ENCODE measurements around the gene ABCC8.

The ABCC8 gene

GRCh38 chr11:17386331-17387084, 90.1 kb downstream of the ABCC8 start:
- DNase-seq: peak in 8 of 14 donors; percentile 1 to 97 (median 16)

- no peak for DNase-seq
Measured at GRCh38 chr11:17385926-17386325, 90.7 kb downstream of the ABCC8 start.

GRCh38 chr11:17385492-17385891, 91.2 kb downstream of the ABCC8 start:
- DNase-seq: no peak

GRCh38 chr11:17384002-17384511, 92.6 kb downstream of the ABCC8 start:
- peak in 12 of 14 donors; percentile 28 to 83 (median 58) for DNase-seq

GRCh38 chr11:17383461-17383860, 93.2 kb downstream of the ABCC8 start:
- DNase-seq: no peak

- DNase-seq: no peak
Measured at GRCh38 chr11:17382046-17382728, 94.5 kb downstream of the ABCC8 start.

- peak in 1 of 14 donors; percentile 66 for DNase-seq
Measured at GRCh38 chr11:17381156-17381555, 95.5 kb downstream of the ABCC8 start.

GRCh38 chr11:17379383-17380180, 97.1 kb downstream of the ABCC8 start:
- DNase-seq: no peak

GRCh38 chr11:17378655-17379054, 98.0 kb downstream of the ABCC8 start:
- no peak for DNase-seq

GRCh38 chr11:17376493-17376892, 100.2 kb downstream of the ABCC8 start:
- no peak for DNase-seq

GRCh38 chr11:17375547-17375946, 101.1 kb downstream of the ABCC8 start:
- no peak for DNase-seq

GRCh38 chr11:17371614-17372013, 105.0 kb downstream of the ABCC8 start:
- no peak for DNase-seq

GRCh38 chr11:17369684-17370243, 106.9 kb downstream of the ABCC8 start:
- no peak for DNase-seq

- DNase-seq: no peak
Measured at GRCh38 chr11:17369094-17369493, 107.6 kb downstream of the ABCC8 start.

- no peak for DNase-seq
Measured at GRCh38 chr11:17368551-17368950, 108.1 kb downstream of the ABCC8 start.

GRCh38 chr11:17366495-17366894, 110.2 kb downstream of the ABCC8 start:
- DNase-seq: no peak

GRCh38 chr11:17354601-17354991, 122.0 kb downstream of the ABCC8 start:
- DNase-seq: peak in 5 of 14 donors; percentile 2 to 80 (median 7)

GRCh38 chr11:17353821-17354600, 122.6 kb downstream of the ABCC8 start:
- peak in 1 of 14 donors; percentile 45 for DNase-seq

GRCh38 chr11:17352950-17353820, 123.5 kb downstream of the ABCC8 start:
- DNase-seq: peak in 12 of 14 donors; percentile 28 to 87 (median 41)

- peak in 8 of 14 donors; percentile 2 to 66 (median 28) for DNase-seq
Measured at GRCh38 chr11:17351510-17352176, 125.0 kb downstream of the ABCC8 start, which contains the start of gene NCR3LG1. Gene NCR3LG1 (plus strand): TSS chr11:17351800. CDS start chr11:17351970, 170 bp downstream.

All from C1 segment of cervical spinal cord (tissue), 14 donors.